Mesenchymal stem cell (in vitro differentiated cells and primary cell): Measurements from ENCODE around the gene MAPK1.
"Not testable (repeated sequence)": the region's sequence is repeated elsewhere in the genome, so short reads cannot be mapped to it uniquely, and the experiment has no call there.

Source experiments
- DNase-seq: peaks from one replicate; pipeline ENCODE4 v3.0.0-alpha.2; 2013
- H2AFZ ChIP-seq: one replicate; pipeline ENCODE4 v1.6.1; 2013; ENCODE audit warnings: low read depth, mild to moderate bottlenecking, control low read depth, inconsistent platforms, low read length, moderate library complexity
- H2AK5ac ChIP-seq: 2 replicates; pipeline ENCODE4 v1.6.1; 2013; ENCODE audit warnings: low read length, moderate library complexity, mild to moderate bottlenecking, inconsistent platforms; ENCODE audit not compliant: severe bottlenecking
- H2BK120ac ChIP-seq: one replicate; pipeline ENCODE4 v1.6.1; 2013; ENCODE audit warnings: low read depth, mild to moderate bottlenecking, inconsistent platforms, low read length, moderate library complexity
- H2BK12ac ChIP-seq, 2 experiments: one replicate each; pipeline ENCODE4 v1.6.1; 2013; ENCODE audit warnings: inconsistent platforms in 2 of 2, low read length in 2 of 2, mild to moderate bottlenecking in 2 of 2, moderate library complexity in 2 of 2, control low read depth in 1 of 2
- H2BK15ac ChIP-seq: one replicate; pipeline ENCODE4 v1.6.1; 2013; ENCODE audit warnings: mild to moderate bottlenecking, low read depth, inconsistent platforms; ENCODE audit not compliant: poor library complexity, severe bottlenecking
- H2BK5ac ChIP-seq: 2 replicates; pipeline ENCODE4 v1.6.1; 2013; ENCODE audit warnings: low read depth, mild to moderate bottlenecking, low read length, control low read depth, inconsistent platforms; ENCODE audit not compliant: poor library complexity, severe bottlenecking
- H3K14ac ChIP-seq, 2 experiments: one replicate each; pipeline ENCODE4 v1.6.1; 2013; ENCODE audit warnings: inconsistent platforms in 2 of 2, low read length in 2 of 2, control low read depth in 1 of 2, mild to moderate bottlenecking in 1 of 2, moderate library complexity in 1 of 2
- H3K18ac ChIP-seq, 2 experiments: one replicate each; pipeline ENCODE4 v1.6.1; 2013; ENCODE audit warnings: inconsistent platforms in 2 of 2, low read length in 2 of 2, control low read depth in 1 of 2, low read depth in 1 of 2, mild to moderate bottlenecking in 1 of 2
- H3K23ac ChIP-seq, 2 experiments: one replicate each; pipeline ENCODE4 v1.6.1; 2013; ENCODE audit warnings: inconsistent platforms in 2 of 2, low read length in 2 of 2, mild to moderate bottlenecking in 2 of 2, moderate library complexity in 2 of 2, control low read depth in 1 of 2
- H3K27ac ChIP-seq: 2 replicates; pipeline ENCODE4 v1.5.1; 2013; ENCODE audit warnings: mild to moderate bottlenecking, moderate library complexity, low read length, control low read depth, inconsistent platforms; ENCODE audit not compliant: poor library complexity, severe bottlenecking
- H3K27me3 ChIP-seq, 2 experiments: 2 replicates each; pipeline versions ENCODE4 v1.6.1 to v1.7.0; 2013; ENCODE audit warnings: low read length in 2 of 2, mild to moderate bottlenecking in 2 of 2, moderate library complexity in 2 of 2, control low read depth in 1 of 2, inconsistent platforms in 1 of 2; ENCODE audit not compliant: control insufficient read depth in 1 of 2, insufficient read depth in 1 of 2
- H3K36me3 ChIP-seq, 2 experiments: 2 replicates each; pipeline versions ENCODE4 v1.6.1 to v1.7.0; 2013; ENCODE audit warnings: low read length in 2 of 2, control low read depth in 1 of 2, inconsistent platforms in 1 of 2, low read depth in 1 of 2, mild to moderate bottlenecking in 1 of 2; ENCODE audit not compliant: insufficient read depth in 2 of 2, control insufficient read depth in 1 of 2
- H3K4ac ChIP-seq, 2 experiments: one replicate each; pipeline ENCODE4 v1.6.1; 2013; ENCODE audit warnings: inconsistent platforms in 2 of 2, low read length in 2 of 2, mild to moderate bottlenecking in 2 of 2, moderate library complexity in 2 of 2, control low read depth in 1 of 2, low read depth in 1 of 2
- H3K4me1 ChIP-seq: 2 replicates; pipeline ENCODE4 v1.6.1; 2013; ENCODE audit warnings: low read depth, low read length, control low read depth; ENCODE audit not compliant: control insufficient read depth, insufficient read depth
- H3K4me2 ChIP-seq: 2 replicates; pipeline ENCODE4 v1.6.1; 2013; ENCODE audit warnings: low read length, mild to moderate bottlenecking, inconsistent platforms; ENCODE audit not compliant: poor library complexity, severe bottlenecking
- H3K4me3 ChIP-seq, 2 experiments: 2 replicates each; pipeline versions ENCODE4 v1.5.1 to v1.7.0; 2013; ENCODE audit warnings: low read length in 2 of 2, mild to moderate bottlenecking in 2 of 2, control low read depth in 1 of 2, low read depth in 1 of 2; ENCODE audit not compliant: insufficient read depth in 1 of 2
- H3K79me1 ChIP-seq: replicated peaks from 2 replicates; pipeline ENCODE4 v1.6.1; 2013; ENCODE audit warnings: mild to moderate bottlenecking, control low read depth, low read length, inconsistent platforms; ENCODE audit not compliant: poor library complexity, severe bottlenecking
- H3K9ac ChIP-seq: 2 replicates; pipeline ENCODE4 v1.7.0; 2013; ENCODE audit warnings: mild to moderate bottlenecking, low read length, moderate library complexity
- H3K9me3 ChIP-seq: 2 replicates; pipeline ENCODE4 v1.7.0; 2013; ENCODE audit warnings: mild to moderate bottlenecking, low read length; ENCODE audit not compliant: control insufficient read depth
- H4K8ac ChIP-seq: one replicate; pipeline ENCODE4 v1.6.1; 2013; ENCODE audit warnings: inconsistent platforms, mild to moderate bottlenecking, low read length, moderate library complexity
- H4K91ac ChIP-seq: one replicate; pipeline ENCODE4 v1.6.1; 2013; ENCODE audit warnings: mild to moderate bottlenecking, low read length, inconsistent platforms
- WGBS: methylation state at CpG from one replicate; pipeline ENCODE4 v1.1.7; 2013; ENCODE audit warnings: mixed read lengths; 5-methylcytosine and 5-hydroxymethylcytosine counted together

Gene MAPK1

DNA sequence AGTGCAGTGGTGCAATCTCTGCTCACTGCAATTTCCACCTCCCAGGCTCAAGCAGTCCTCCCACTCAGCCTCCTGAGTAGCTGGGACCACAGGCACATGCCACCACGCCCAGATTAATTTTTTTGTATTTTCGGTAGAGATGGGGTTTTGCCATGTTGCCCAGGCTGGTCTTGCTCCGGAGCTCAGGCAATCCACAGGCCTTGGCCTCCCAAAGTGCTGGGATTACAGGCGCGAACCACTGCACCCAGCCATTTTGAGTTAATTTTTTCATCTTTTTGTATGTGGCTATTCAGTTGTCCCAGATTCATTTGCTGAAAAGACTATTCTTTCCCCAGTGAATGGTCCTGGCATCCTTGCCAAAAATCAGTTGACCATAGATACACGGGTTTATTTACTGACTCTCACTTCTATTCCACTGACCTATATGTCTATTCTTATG is 63.6 kb downstream of the MAPK1 start:
- Histone ChIP-seq H3K27ac (no peak overlapping the region), H3K14ac (no peak overlapping the region), H3K4me3 (no peak overlapping the region), H3K23ac (no peak overlapping the region), H3K18ac (no peak overlapping the region), H2BK120ac (no peak overlapping the region), H2AFZ (no peak overlapping the region), H3K9ac (no peak overlapping the region), H2BK12ac (no peak overlapping the region), H3K36me3 (peaks cover 26 to 84% of the 10 kb centered on the region in 2 experiments), H3K4me2 (no peak overlapping the region), H4K8ac (no peak overlapping the region), H4K91ac (no peak overlapping the region), H2AK5ac (no peak overlapping the region), H3K4ac (no peak overlapping the region), H3K79me1 (peaks cover 30% of the 10 kb centered on the region), H3K4me1 (peaks cover 1% of the 10 kb centered on the region), H3K9me3 (no peaks in the 10 kb centered on the region), H2BK15ac (no peak overlapping the region), H3K27me3 (no peaks in the 10 kb centered on the region), H2BK5ac (no peak overlapping the region)
- WGBS: 94% methylated on average over 5 of the region's 6 CpGs
- DNase-seq: no peak

DNA sequence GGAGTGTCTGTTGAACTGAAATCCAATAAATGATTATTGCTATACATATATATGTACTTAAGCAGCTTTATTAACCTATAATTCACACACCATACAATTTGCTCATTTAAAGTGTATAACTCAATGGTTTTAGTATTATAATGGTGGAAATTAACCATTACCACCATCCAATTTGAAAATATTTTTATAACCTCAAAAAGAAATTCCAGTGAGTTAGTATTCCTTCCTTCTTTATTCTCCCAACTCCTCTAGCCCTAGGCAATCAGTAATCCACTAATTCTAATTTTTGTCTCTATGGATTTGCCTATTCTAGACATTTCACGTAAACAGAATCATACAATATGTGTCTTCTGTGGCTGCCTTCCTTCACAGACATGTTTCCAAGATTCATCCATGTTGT is 64.8 kb downstream of the MAPK1 start:
- Histone ChIP-seq H3K79me1 (peaks cover 33% of the 10 kb centered on the region), H3K27ac (no peak overlapping the region), H2BK120ac (no peak overlapping the region), H2BK15ac (no peak overlapping the region), H3K4ac (no peak overlapping the region), H4K91ac (no peak overlapping the region), H2AK5ac (no peak overlapping the region), H3K23ac (no peak overlapping the region), H3K27me3 (no peaks in the 10 kb centered on the region), H3K4me3 (no peak overlapping the region), H4K8ac (no peak overlapping the region), H3K9ac (no peak overlapping the region), H3K9me3 (no peaks in the 10 kb centered on the region), H2AFZ (no peak overlapping the region), H3K4me2 (no peak overlapping the region), H3K14ac (no peak overlapping the region), H2BK12ac (no peak overlapping the region), H3K4me1 (peaks cover 4% of the 10 kb centered on the region), H3K18ac (no peak overlapping the region), H2BK5ac (no peak overlapping the region), H3K36me3 (peaks cover 36 to 96% of the 10 kb centered on the region in 2 experiments)
- DNase-seq: no peak
- WGBS: 100% methylated on average over 1 of the region's 1 CpG

DNA sequence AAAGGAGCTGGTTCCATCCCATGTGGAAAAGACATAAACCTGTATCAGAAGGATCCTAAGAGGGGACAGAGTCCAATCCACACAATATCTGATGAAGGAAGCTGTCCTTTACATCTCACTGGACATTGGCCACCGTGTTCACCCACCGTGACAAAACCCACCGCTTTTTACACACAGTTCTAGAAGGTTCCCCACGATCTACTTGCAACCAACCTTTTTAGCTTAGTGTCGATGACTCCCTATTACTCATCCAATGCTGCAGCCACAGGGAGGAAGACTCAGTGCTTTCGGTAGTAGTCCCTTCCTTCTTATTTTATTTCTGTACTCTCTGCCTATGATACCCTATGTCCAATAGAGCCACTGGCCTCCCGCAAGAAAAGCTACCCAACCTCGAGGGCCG is 65.4 kb downstream of the MAPK1 start:
- H3K4me2 ChIP-seq: no peak overlapping the region
- peaks cover 4% of the 10 kb centered on the region for H3K4me1 ChIP-seq
- no peak overlapping the region for H2AK5ac ChIP-seq
- H3K9me3 ChIP-seq: no peaks in the 10 kb centered on the region
- no peaks in the 10 kb centered on the region for H3K27me3 ChIP-seq
- no peak overlapping the region for H3K14ac ChIP-seq
- no peak overlapping the region for H3K9ac ChIP-seq
- H2AFZ ChIP-seq: no peak overlapping the region
- no peak overlapping the region for H4K91ac ChIP-seq
- H4K8ac ChIP-seq: no peak overlapping the region
- H2BK5ac ChIP-seq: no peak overlapping the region
- no peak overlapping the region for H3K4me3 ChIP-seq
- 99% methylated on average over 9 of the region's 9 CpGs for WGBS
- no peak overlapping the region for H3K18ac ChIP-seq
- H2BK15ac ChIP-seq: no peak overlapping the region
- H2BK120ac ChIP-seq: no peak overlapping the region
- H2BK12ac ChIP-seq: no peak overlapping the region
- no peak overlapping the region for H3K4ac ChIP-seq
- no peak overlapping the region for H3K23ac ChIP-seq
- peaks cover 32% of the 10 kb centered on the region for H3K79me1 ChIP-seq
- H3K27ac ChIP-seq: no peak overlapping the region
- peaks cover 36 to 96% of the 10 kb centered on the region in 2 experiments for H3K36me3 ChIP-seq
- no peak for DNase-seq

DNA sequence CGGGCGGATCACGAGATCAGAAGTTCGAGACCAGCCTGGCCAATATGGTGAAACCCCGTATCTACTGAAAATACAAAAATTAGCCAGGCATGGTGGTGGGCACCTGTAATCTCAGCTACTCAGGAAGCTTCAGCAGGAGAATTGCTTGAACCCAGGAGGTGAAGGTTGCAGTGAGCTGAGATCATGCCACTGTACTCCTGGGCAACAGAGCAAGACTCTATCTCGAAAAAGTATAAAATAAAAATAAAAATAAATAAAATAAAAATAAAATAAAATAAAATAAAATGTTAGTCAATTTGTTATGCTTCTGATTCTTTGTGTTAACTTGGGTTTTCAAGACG is 66.2 kb downstream of the MAPK1 start:
- H3K79me1 ChIP-seq: peaks cover 33% of the 10 kb centered on the region
- not testable (repeated sequence) for H3K4ac ChIP-seq, H2BK12ac ChIP-seq, H2AFZ ChIP-seq, DNase-seq, H3K9ac ChIP-seq, H3K27me3 ChIP-seq, H4K91ac ChIP-seq, H3K14ac ChIP-seq, H3K27ac ChIP-seq, H3K4me1 ChIP-seq, H3K18ac ChIP-seq, H3K4me3 ChIP-seq, H3K9me3 ChIP-seq, H3K4me2 ChIP-seq, H4K8ac ChIP-seq, H2BK5ac ChIP-seq, H2BK120ac ChIP-seq, H3K23ac ChIP-seq, H2BK15ac ChIP-seq, H2AK5ac ChIP-seq
- H3K36me3 ChIP-seq: peaks cover 39 to 96% of the 10 kb centered on the region in 2 experiments
- WGBS: over 99% methylated on average over 6 of the region's 7 CpGs
